Measurements from ENCODE around the gene KLHL25. TPM values are rescaled to one million over a fixed set of nuclear protein-coding genes. Genes with fewer than 3 reads are reported as not detected.

Gene KLHL25
- total and polyA plus RNA-seq, 2 of the 13 experiments (the other 11 are each of a cell fraction or from before 2014, with no cell fraction given) = 3.7 to 8.2 TPM

DNA sequence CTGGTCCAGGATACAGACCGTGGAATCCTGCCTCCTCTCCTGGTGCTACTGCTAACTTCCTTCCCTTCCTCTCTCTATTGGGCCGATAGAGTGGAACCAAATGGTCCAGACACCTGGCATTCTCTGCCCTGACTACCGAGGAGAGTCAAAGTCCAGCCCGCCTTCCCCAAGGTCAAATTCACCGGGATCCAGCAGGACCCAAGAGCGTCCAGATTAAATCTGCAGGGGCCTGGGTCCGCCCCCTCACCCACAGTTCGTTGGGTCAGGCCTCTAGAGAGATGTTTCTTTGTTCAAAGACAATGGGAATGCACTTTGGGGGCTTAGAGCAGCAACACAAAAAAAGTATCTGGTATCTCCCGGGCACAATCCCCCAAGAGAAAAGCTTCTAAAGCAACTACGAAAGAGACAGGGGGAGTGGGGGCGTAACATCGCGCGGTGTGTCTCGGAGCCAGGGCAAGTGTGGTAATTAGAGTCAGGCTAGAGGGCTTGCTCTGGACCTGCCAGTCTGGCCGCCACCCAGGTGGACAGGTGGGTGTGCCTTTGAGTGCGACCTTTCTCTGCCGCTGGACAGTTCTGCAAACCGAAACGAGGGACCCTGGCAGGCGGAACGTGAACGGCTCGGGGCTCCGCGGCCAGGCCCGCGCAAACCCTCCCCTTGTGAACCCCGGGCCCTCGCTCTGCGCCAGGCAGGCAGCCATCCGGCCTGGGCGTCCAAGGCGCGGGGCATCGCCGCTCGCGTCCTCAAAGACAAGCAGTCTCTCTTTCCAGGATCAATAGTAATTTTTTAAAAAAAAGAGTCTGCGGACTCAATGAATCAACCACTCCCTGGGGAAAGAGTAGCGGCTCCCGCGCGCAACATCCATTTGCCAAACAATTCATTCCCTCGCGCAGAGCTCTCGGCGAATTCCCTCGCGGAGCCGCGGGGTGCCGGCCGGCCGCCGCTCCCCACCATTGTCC lies 806 bp downstream of the KLHL25 start (continued):
- TF ChIP-seq, protein P1, sequence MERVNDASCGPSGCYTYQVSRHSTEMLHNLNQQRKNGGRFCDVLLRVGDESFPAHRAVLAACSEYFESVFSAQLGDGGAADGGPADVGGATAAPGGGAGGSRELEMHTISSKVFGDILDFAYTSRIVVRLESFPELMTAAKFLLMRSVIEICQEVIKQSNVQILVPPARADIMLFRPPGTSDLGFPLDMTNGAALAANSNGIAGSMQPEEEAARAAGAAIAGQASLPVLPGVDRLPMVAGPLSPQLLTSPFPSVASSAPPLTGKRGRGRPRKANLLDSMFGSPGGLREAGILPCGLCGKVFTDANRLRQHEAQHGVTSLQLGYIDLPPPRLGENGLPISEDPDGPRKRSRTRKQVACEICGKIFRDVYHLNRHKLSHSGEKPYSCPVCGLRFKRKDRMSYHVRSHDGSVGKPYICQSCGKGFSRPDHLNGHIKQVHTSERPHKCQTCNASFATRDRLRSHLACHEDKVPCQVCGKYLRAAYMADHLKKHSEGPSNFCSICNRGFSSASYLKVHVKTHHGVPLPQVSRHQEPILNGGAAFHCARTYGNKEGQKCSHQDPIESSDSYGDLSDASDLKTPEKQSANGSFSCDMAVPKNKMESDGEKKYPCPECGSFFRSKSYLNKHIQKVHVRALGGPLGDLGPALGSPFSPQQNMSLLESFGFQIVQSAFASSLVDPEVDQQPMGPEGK (CRISPR knock-in tag; IDR thresholded peaks at IDR 0.05) = no peak
- TF ChIP-seq RXRA (CRISPR knock-in tag; IDR thresholded peaks at IDR 0.05) (no peak), MEIS1 (CRISPR knock-in tag; IDR thresholded peaks at IDR 0.05; ENCODE audit: borderline replicate concordance) (no peak), RFXAP (CRISPR knock-in tag; IDR thresholded peaks at IDR 0.05; ENCODE audit: borderline replicate concordance) (no peak), ZNF749 (CRISPR knock-in tag; IDR thresholded peaks at IDR 0.05; ENCODE audit: borderline replicate concordance) (no peak), KAT2B (IDR thresholded peaks at IDR 0.05; ENCODE audit: borderline replicate concordance, low read depth, low read length) (no peak), ZNF816 (CRISPR knock-in tag; IDR thresholded peaks at IDR 0.05; ENCODE audit: borderline replicate concordance) (0 out of 2 replicates have a peak, but pooled peaks have one; percentile 17), ZSCAN21 (CRISPR knock-in tag; IDR thresholded peaks at IDR 0.05; ENCODE audit: borderline replicate concordance) (no peak), NR2F6 (IDR thresholded peaks at IDR 0.05) (no peak), NR2F6 (CRISPR knock-in tag; IDR thresholded peaks at IDR 0.05) (no peak), ZNF431 (CRISPR knock-in tag; IDR thresholded peaks at IDR 0.05; ENCODE audit: borderline replicate concordance, low read depth) (no peak), ZNF510 (CRISPR knock-in tag; IDR thresholded peaks at IDR 0.05; ENCODE audit: low read depth) (no peak)
- TF ChIP-seq, protein P2, sequence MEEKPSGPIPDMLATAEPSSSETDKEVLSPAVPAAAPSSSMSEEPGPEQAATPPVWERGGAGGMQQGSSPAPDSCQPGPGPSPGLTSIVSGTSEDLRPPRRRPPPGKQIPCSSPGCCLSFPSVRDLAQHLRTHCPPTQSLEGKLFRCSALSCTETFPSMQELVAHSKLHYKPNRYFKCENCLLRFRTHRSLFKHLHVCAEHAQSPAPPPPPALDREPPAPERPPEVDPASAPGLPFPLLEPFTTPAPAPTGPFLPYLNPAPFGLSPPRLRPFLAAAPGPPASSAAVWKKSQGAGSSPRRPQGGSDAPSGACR (CRISPR knock-in tag; IDR thresholded peaks at IDR 0.05) = 0 out of 2 replicates have a peak, but pooled peaks have one; percentile 50
- TF ChIP-seq, protein P3, sequence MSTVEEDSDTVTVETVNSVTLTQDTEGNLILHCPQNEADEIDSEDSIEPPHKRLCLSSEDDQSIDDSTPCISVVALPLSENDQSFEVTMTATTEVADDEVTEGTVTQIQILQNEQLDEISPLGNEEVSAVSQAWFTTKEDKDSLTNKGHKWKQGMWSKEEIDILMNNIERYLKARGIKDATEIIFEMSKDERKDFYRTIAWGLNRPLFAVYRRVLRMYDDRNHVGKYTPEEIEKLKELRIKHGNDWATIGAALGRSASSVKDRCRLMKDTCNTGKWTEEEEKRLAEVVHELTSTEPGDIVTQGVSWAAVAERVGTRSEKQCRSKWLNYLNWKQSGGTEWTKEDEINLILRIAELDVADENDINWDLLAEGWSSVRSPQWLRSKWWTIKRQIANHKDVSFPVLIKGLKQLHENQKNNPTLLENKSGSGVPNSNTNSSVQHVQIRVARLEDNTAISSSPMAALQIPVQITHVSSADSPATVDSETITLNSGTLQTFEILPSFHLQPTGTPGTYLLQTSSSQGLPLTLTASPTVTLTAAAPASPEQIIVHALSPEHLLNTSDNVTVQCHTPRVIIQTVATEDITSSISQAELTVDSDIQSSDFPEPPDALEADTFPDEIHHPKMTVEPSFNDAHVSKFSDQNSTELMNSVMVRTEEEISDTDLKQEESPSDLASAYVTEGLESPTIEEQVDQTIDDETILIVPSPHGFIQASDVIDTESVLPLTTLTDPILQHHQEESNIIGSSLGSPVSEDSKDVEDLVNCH (CRISPR knock-in tag; IDR thresholded peaks at IDR 0.05) = no peak
- TF ChIP-seq, protein P4, sequence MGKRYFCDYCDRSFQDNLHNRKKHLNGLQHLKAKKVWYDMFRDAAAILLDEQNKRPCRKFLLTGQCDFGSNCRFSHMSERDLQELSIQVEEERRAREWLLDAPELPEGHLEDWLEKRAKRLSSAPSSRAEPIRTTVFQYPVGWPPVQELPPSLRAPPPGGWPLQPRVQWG (CRISPR knock-in tag; IDR thresholded peaks at IDR 0.05; ENCODE audit: borderline replicate concordance, low read depth) = no peak
- TF ChIP-seq, protein P5, sequence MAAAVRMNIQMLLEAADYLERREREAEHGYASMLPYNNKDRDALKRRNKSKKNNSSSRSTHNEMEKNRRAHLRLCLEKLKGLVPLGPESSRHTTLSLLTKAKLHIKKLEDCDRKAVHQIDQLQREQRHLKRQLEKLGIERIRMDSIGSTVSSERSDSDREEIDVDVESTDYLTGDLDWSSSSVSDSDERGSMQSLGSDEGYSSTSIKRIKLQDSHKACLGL (CRISPR knock-in tag; IDR thresholded peaks at IDR 0.05) = no peak; the same call in 1 of the 2 replicates
- TF ChIP-seq, protein P6, sequence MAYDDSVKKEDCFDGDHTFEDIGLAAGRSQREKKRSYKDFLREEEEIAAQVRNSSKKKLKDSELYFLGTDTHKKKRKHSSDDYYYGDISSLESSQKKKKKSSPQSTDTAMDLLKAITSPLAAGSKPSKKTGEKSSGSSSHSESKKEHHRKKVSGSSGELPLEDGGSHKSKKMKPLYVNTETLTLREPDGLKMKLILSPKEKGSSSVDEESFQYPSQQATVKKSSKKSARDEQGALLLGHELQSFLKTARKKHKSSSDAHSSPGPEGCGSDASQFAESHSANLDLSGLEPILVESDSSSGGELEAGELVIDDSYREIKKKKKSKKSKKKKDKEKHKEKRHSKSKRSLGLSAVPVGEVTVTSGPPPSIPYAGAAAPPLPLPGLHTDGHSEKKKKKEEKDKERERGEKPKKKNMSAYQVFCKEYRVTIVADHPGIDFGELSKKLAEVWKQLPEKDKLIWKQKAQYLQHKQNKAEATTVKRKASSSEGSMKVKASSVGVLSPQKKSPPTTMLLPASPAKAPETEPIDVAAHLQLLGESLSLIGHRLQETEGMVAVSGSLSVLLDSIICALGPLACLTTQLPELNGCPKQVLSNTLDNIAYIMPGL (CRISPR knock-in tag; IDR thresholded peaks at IDR 0.05; ENCODE audit: borderline replicate concordance in 1 of 2, low read depth in 1 of 2) = 0 out of 4 replicates have a peak, but pooled peaks of 1 of the 2 experiments have one; percentile 58
- TF ChIP-seq, protein P7, sequence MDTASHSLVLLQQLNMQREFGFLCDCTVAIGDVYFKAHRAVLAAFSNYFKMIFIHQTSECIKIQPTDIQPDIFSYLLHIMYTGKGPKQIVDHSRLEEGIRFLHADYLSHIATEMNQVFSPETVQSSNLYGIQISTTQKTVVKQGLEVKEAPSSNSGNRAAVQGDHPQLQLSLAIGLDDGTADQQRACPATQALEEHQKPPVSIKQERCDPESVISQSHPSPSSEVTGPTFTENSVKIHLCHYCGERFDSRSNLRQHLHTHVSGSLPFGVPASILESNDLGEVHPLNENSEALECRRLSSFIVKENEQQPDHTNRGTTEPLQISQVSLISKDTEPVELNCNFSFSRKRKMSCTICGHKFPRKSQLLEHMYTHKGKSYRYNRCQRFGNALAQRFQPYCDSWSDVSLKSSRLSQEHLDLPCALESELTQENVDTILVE (CRISPR knock-in tag; IDR thresholded peaks at IDR 0.05) = no peak

Measured in HepG2 (cell line).